GM19099 (cell line): ENCODE measurements around the gene CUX1.

ENCODE experiments used
- POLR2A ChIP-seq: IDR thresholded peaks from 3 replicates; pipeline ENCODE4 v1.6.1; 2011; ENCODE audit warnings: low read depth; ENCODE audit not compliant: insufficient read length; ENCODE audit errors: extremely low read depth

CUX1 gene

GRCh38 chr7:101939136-101939695 is 121.8 kb downstream of the CUX1 start:
- no peak for TF ChIP-seq POLR2A

GRCh38 chr7:101940151-101940550 is 122.7 kb downstream of the CUX1 start:
- TF ChIP-seq POLR2A = no peak

GRCh38 chr7:101940830-101941229 is 123.4 kb downstream of the CUX1 start:
- TF ChIP-seq POLR2A = no peak

GRCh38 chr7:101941481-101942383 is 124.3 kb downstream of the CUX1 start:
- no peak for TF ChIP-seq POLR2A

- no peak for TF ChIP-seq POLR2A
These were observed 125.3 kb downstream of the CUX1 start for GRCh38 chr7:101942603-101943210.

GRCh38 chr7:101943306-101943705 is 125.9 kb downstream of the CUX1 start:
- TF ChIP-seq POLR2A = no peak

- TF ChIP-seq POLR2A = no peak
These were observed 126.6 kb downstream of the CUX1 start for GRCh38 chr7:101943889-101944600.

GRCh38 chr7:101944611-101945010 is 127.2 kb downstream of the CUX1 start:
- TF ChIP-seq POLR2A = no peak

GRCh38 chr7:101945034-101945758 is 127.8 kb downstream of the CUX1 start:
- no peak for TF ChIP-seq POLR2A

GRCh38 chr7:101947899-101948298 is 130.5 kb downstream of the CUX1 start:
- TF ChIP-seq POLR2A = no peak

GRCh38 chr7:101948650-101949049 is 131.2 kb downstream of the CUX1 start:
- no peak for TF ChIP-seq POLR2A

- no peak for TF ChIP-seq POLR2A
These were observed 133.2 kb downstream of the CUX1 start for GRCh38 chr7:101950450-101951119.

GRCh38 chr7:101951757-101952156 is 134.3 kb downstream of the CUX1 start:
- no peak for TF ChIP-seq POLR2A

GRCh38 chr7:101952355-101953247 is 135.2 kb downstream of the CUX1 start:
- no peak for TF ChIP-seq POLR2A
